CD4-positive, alpha-beta T cell treated with Interferon gamma for 1 hour (primary cell): ENCODE results near the gene C14orf180.

Source experiments
- DNase-seq: peaks from one replicate; pipeline ENCODE4 v3.0.0-alpha.2; 2020

The C14orf180 gene

GRCh38 chr14:104550340-104550860, 29.2 kb upstream of the C14orf180 start:
- DNase-seq = no peak

- no peak for DNase-seq
Measured at GRCh38 chr14:104550861-104551728, 28.5 kb upstream of the C14orf180 start.

- no peak for DNase-seq
Measured at GRCh38 chr14:104551851-104552737, 27.5 kb upstream of the C14orf180 start.

- no peak for DNase-seq
Measured at GRCh38 chr14:104552738-104553125, 26.8 kb upstream of the C14orf180 start.

GRCh38 chr14:104553166-104554087, 26.1 kb upstream of the C14orf180 start:
- no peak for DNase-seq

- no peak for DNase-seq
Measured at GRCh38 chr14:104554088-104554607, 25.4 kb upstream of the C14orf180 start.

- no peak for DNase-seq
Measured at GRCh38 chr14:104554608-104555429, 24.7 kb upstream of the C14orf180 start.

- no peak for DNase-seq
Measured at GRCh38 chr14:104555430-104556255, 23.9 kb upstream of the C14orf180 start.

GRCh38 chr14:104556256-104557021, 23.1 kb upstream of the C14orf180 start:
- no peak for DNase-seq

- no peak for DNase-seq
Measured at GRCh38 chr14:104557086-104557485, 22.5 kb upstream of the C14orf180 start.

GRCh38 chr14:104557766-104558165, 21.8 kb upstream of the C14orf180 start:
- DNase-seq = no peak

- DNase-seq = no peak
Measured at GRCh38 chr14:104558231-104559027, 21.1 kb upstream of the C14orf180 start.

- DNase-seq = no peak
Measured at GRCh38 chr14:104559028-104559803, 20.3 kb upstream of the C14orf180 start.

GRCh38 chr14:104559804-104560585, 19.6 kb upstream of the C14orf180 start:
- no peak for DNase-seq

GRCh38 chr14:104560586-104560945, 19.0 kb upstream of the C14orf180 start:
- no peak for DNase-seq

GRCh38 chr14:104561124-104561557, 18.4 kb upstream of the C14orf180 start:
- DNase-seq = no peak
